SU-DHL-6 (cell line): ENCODE measurements around the gene FBN2.

ENCODE experiments used
- EZH2phosphoT487 ChIP-seq: fragments of 200-600 bp; sonication (generic), shearing (Covaris generic); conservative IDR thresholded peaks from 2 replicates; pipeline ENCODE4 v1.6.1; 2018; ENCODE audit warnings: mild to moderate bottlenecking, antibody characterized with exemption, low read length, moderate library complexity, mixed read lengths
- TF ChIP-seq, protein P1 (sequence below): fragments of 200-600 bp; sonication (generic); IDR thresholded peaks from one replicate; pipeline ENCODE4 v1.5.1; 2017; ENCODE audit warnings: antibody characterized with exemption, mild to moderate bottlenecking, low read length, moderate library complexity; ENCODE audit not compliant: insufficient read depth, poor library complexity, severe bottlenecking

DNA sequence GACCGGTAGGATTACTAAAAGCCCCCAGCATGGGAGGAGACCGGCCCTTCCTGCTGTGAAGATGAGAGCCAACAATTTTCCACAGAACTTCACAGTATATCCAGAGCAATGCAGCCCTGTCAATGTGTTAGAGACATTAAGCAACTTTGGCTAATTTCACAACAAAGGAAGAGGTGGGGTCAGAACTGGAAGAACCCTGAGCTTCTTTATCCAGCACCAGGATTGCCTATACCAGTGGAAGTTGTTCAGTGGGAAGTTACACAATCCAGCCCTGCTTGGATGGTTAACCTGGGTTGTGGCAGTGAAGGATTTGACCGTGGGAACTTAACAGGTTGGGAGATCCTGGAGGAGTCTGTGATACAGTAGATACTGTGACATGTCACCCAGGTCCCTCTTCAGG is 197.0 kb downstream of the FBN2 start:
- TF ChIP-seq, protein P1, sequence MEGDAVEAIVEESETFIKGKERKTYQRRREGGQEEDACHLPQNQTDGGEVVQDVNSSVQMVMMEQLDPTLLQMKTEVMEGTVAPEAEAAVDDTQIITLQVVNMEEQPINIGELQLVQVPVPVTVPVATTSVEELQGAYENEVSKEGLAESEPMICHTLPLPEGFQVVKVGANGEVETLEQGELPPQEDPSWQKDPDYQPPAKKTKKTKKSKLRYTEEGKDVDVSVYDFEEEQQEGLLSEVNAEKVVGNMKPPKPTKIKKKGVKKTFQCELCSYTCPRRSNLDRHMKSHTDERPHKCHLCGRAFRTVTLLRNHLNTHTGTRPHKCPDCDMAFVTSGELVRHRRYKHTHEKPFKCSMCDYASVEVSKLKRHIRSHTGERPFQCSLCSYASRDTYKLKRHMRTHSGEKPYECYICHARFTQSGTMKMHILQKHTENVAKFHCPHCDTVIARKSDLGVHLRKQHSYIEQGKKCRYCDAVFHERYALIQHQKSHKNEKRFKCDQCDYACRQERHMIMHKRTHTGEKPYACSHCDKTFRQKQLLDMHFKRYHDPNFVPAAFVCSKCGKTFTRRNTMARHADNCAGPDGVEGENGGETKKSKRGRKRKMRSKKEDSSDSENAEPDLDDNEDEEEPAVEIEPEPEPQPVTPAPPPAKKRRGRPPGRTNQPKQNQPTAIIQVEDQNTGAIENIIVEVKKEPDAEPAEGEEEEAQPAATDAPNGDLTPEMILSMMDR = no peak
- TF ChIP-seq EZH2phosphoT487 = no peak
